Bronchial epithelial cell (primary cell): ENCODE data around the gene PIEZO2. TPM values are rescaled to one million over a fixed set of nuclear protein-coding genes. Genes with fewer than 3 reads are reported as not detected.

Experiments used
- DNase-seq: peaks from one replicate; pipeline ENCODE4 v3.0.0-alpha.2; 2010; ENCODE audit warnings: low read depth
- FAIRE-seq: peaks from 2 replicates; lab custom pipeline; 2011; peaks lifted over from hg19 to GRCh38; lab: Jason Lieb, UNC
- H3K27me3 ChIP-seq: 2 replicates; pipeline ENCODE4 v1.5.1; 2011; ENCODE audit warnings: low read length; ENCODE audit not compliant: control insufficient read depth, insufficient read depth
- H3K36me3 ChIP-seq: 2 replicates; pipeline ENCODE4 v1.5.1; 2011; ENCODE audit warnings: low read length; ENCODE audit not compliant: control insufficient read depth, insufficient read depth
- H3K4me3 ChIP-seq: 2 replicates; pipeline ENCODE4 v1.5.1; 2011; ENCODE audit warnings: mild to moderate bottlenecking, low read depth, low read length, control low read depth
- CTCF ChIP-seq: IDR thresholded peaks from 2 replicates; pipeline ENCODE4 v1.5.1; 2011; ENCODE audit warnings: mild to moderate bottlenecking, moderate library complexity, low read length, control low read depth, inconsistent platforms; ENCODE audit not compliant: insufficient read depth, severe bottlenecking
- total RNA-seq: library from RNA; depleted of rRNA; stranded (reverse); fragments of >200 nt; gene quantifications from 2 replicates; pipeline ENCODE4 v1.2.1, GENCODE V29; 2014

The PIEZO2 gene
- total RNA-seq, 1 donor from 2014 or later = 1.3 TPM

GRCh38 chr18:11147962-11148679 is 1.2 kb downstream of the PIEZO2 start:
- Histone ChIP-seq H3K4me3 (no peak overlapping the region), H3K27me3 (peaks cover 5% of the 10 kb centered on the region), H3K36me3 (no peaks in the 10 kb centered on the region)
- TF ChIP-seq CTCF = no peak
- FAIRE-seq (no peak), DNase-seq (no peak)

- DNase-seq = no peak
- FAIRE-seq = no peak
- no peak for TF ChIP-seq CTCF
- no peaks in the 10 kb centered on the region for H3K36me3 ChIP-seq
- no peak overlapping the region for H3K4me3 ChIP-seq
- H3K27me3 ChIP-seq = peaks cover 5% of the 10 kb centered on the region
Measured at GRCh38 chr18:11147371-11147951, 1.9 kb downstream of the PIEZO2 start.

- FAIRE-seq = no peak
- H3K4me3 ChIP-seq = no peak overlapping the region
- no peak for TF ChIP-seq CTCF
Measured at GRCh38 chr18:11146947-11147345, 2.4 kb downstream of the PIEZO2 start.

GRCh38 chr18:11146238-11146946 is 3.0 kb downstream of the PIEZO2 start:
- FAIRE-seq = no peak
- no peak for DNase-seq
- H3K27me3 ChIP-seq = peaks cover 5% of the 10 kb centered on the region
- no peak for TF ChIP-seq CTCF
- no peak overlapping the region for H3K4me3 ChIP-seq
- no peaks in the 10 kb centered on the region for H3K36me3 ChIP-seq

More at GRCh38 chr18:11146947-11147345, 2.4 kb downstream of the PIEZO2 start:
- DNase-seq = no peak
- H3K36me3 ChIP-seq = no peaks in the 10 kb centered on the region
- H3K27me3 ChIP-seq = peaks cover 5% of the 10 kb centered on the region

- peaks cover 5% of the 10 kb centered on the region for H3K27me3 ChIP-seq
- DNase-seq (no peak), FAIRE-seq (no peak)
- H3K4me3 ChIP-seq = no peak overlapping the region
- TF ChIP-seq CTCF = no peak
- H3K36me3 ChIP-seq = no peaks in the 10 kb centered on the region
Measured at GRCh38 chr18:11145413-11146191, 3.8 kb downstream of the PIEZO2 start.
